ENCODE data around the gene MYH14.
"Not testable (repeated sequence)": the region's sequence is repeated elsewhere in the genome, so short reads cannot be mapped to it uniquely, and the experiment has no call there.

MYH14 gene

GRCh38 chr19:50337031-50337430 is 133.6 kb downstream of the MYH14 start:
- not testable (repeated sequence) for DNase-seq

GRCh38 chr19:50340331-50340730 is 136.9 kb downstream of the MYH14 start:
- no peak for DNase-seq

GRCh38 chr19:50341091-50341564 is 137.7 kb downstream of the MYH14 start:
- no peak for DNase-seq

GRCh38 chr19:50344661-50345318 is 141.4 kb downstream of the MYH14 start:
- no peak for DNase-seq

- DNase-seq, result not testable (repeated sequence)
Observed at GRCh38 chr19:50347089-50347581, 143.7 kb downstream of the MYH14 start.

- DNase-seq, result no peak
Observed at GRCh38 chr19:50349277-50350057, 146.0 kb downstream of the MYH14 start.

GRCh38 chr19:50352242-50352641 is 148.8 kb downstream of the MYH14 start:
- no peak for DNase-seq

GRCh38 chr19:50353487-50353880 is 150.1 kb downstream of the MYH14 start:
- not testable (repeated sequence) for DNase-seq

GRCh38 chr19:50356691-50357177 is 153.3 kb downstream of the MYH14 start:
- no peak for DNase-seq

GRCh38 chr19:50357178-50358100 is 154.0 kb downstream of the MYH14 start:
- peak; percentile 36 for DNase-seq

GRCh38 chr19:50358483-50359327 is 155.3 kb downstream of the MYH14 start:
- DNase-seq, result peak; percentile 18

GRCh38 chr19:50359328-50359818 is 156.0 kb downstream of the MYH14 start:
- no peak for DNase-seq

All from NCI-H1092 (cell line).